HCT116 (cell line): ENCODE data around the gene BTBD18. TPM values are rescaled to one million over a fixed set of nuclear protein-coding genes. Genes with fewer than 3 reads are reported as not detected.

Experiments
- ATAC-seq: fragments of 200-7000 bp; cut with Tn5 transposase; 2 replicates; pipeline ENCODE4 v1.9.1; 2020; ENCODE audit warnings: mild to moderate bottlenecking, moderate library complexity
- BruUV-seq: library from RNA; stranded (reverse); fragments of 400-500 nt; replicated peaks from 2 replicates; lab custom pipeline; 2021; lab: Mats Ljungman, UMichigan
- CTCF ChIA-PET: fragments of 300-600 bp; sonication (Branson Sonifier 250); formaldehyde crosslinking; loops from one replicate; lab custom pipeline; 2021; ENCODE audit warnings: antibody characterized with exemption; lab: Charles Lee
- POLR2A ChIA-PET: fragments of 300-600, 350-600 bp; sonication (Branson Sonifier 250); formaldehyde crosslinking; loops from one replicate; lab custom pipeline; 2021; ENCODE audit warnings: antibody characterized with exemption; lab: Charles Lee
- RAD21 ChIA-PET, 2 experiments: fragments of 300-600 bp; sonication (Branson Sonifier 250); formaldehyde crosslinking; loops; one replicate each; lab custom pipeline; 2023; ENCODE audit warnings: low total read pairs in 2 of 2; ENCODE audit not compliant: uncharacterized antibody in 2 of 2, unreplicated experiment in 2 of 2, low non-redundant PET in 1 of 2; lab: Charles Lee
- DNase-seq: peaks from one replicate; pipeline ENCODE4 v3.0.0-alpha.2; 2010; ENCODE audit warnings: low read depth, low spot score
- H2AFZ ChIP-seq: fragments of 200-600 bp; shearing (Covaris generic), sonication (generic); 2 replicates; pipeline ENCODE4 v1.6.1; 2017; ENCODE audit warnings: low read depth, mixed run types, mixed read lengths, antibody characterized with exemption, low read length; ENCODE audit not compliant: poor library complexity, severe bottlenecking
- H3K27ac ChIP-seq: 2 replicates; pipeline ENCODE4 v1.5.1; 2012; ENCODE audit warnings: low read depth, low read length
- H3K27me3 ChIP-seq: fragments of 200-600 bp; sonication (generic); 2 replicates; pipeline ENCODE4 v1.6.1; 2016; ENCODE audit warnings: mixed run types, low read length, mixed read lengths; ENCODE audit not compliant: insufficient read depth
- H3K36me3 ChIP-seq, 2 experiments: fragments of 200-500 bp in 1 of 2; fragments of 200-600 bp in 1 of 2; sonication (Bioruptor generic) in 1 of 2; sonication (generic) in 1 of 2; 2 replicates each; pipeline versions ENCODE4 v1.5.1 to v1.6.1; 2014 to 2016; ENCODE audit warnings: low read length in 2 of 2, inconsistent platforms in 1 of 2, mixed read lengths in 1 of 2, mixed run types in 1 of 2; ENCODE audit not compliant: insufficient read depth in 2 of 2, control insufficient read depth in 1 of 2
- H3K4me1 ChIP-seq, 2 experiments: fragments of 200-600 bp in 1 of 2; sonication (generic) in 1 of 2; 2 replicates each; pipeline versions ENCODE4 v1.5.1 to v1.6.1; 2012 to 2017; ENCODE audit warnings: low read length in 2 of 2, inconsistent platforms in 1 of 2, mild to moderate bottlenecking in 1 of 2, mixed read lengths in 1 of 2, mixed run types in 1 of 2, moderate library complexity in 1 of 2; ENCODE audit not compliant: insufficient read depth in 2 of 2, control insufficient read depth in 1 of 2
- H3K4me2 ChIP-seq: fragments of 200-600 bp; sonication (generic); 2 replicates; pipeline ENCODE4 v1.6.1; 2017; ENCODE audit warnings: mixed run types, low read length, mixed read lengths
- H3K4me3 ChIP-seq, 2 experiments: fragments of 200-600 bp in 1 of 2; sonication (generic) in 1 of 2; replicated peaks in 1 of 2; 2 replicates each; pipeline ENCODE4 v1.5.1; 2011 to 2016; ENCODE audit warnings: low read length in 2 of 2, control low read depth in 1 of 2, low read depth in 1 of 2, mild to moderate bottlenecking in 1 of 2, mixed read lengths in 1 of 2, mixed run types in 1 of 2
- H3K79me2 ChIP-seq: fragments of 200-600 bp; sonication (generic); 2 replicates; pipeline ENCODE4 v1.6.1; 2017; ENCODE audit warnings: mild to moderate bottlenecking, mixed run types, low read length, moderate library complexity, mixed read lengths; ENCODE audit not compliant: insufficient read depth
- H3K9ac ChIP-seq: fragments of 200-600 bp; sonication (generic); 2 replicates; pipeline ENCODE4 v1.6.1; 2016; ENCODE audit warnings: low read length, mixed read lengths
- H3K9me2 ChIP-seq: fragments of 200-600 bp; sonication (generic), shearing (Covaris generic); 2 replicates; pipeline ENCODE4 v1.6.1; 2017; ENCODE audit warnings: mixed run types, mild to moderate bottlenecking, moderate library complexity; ENCODE audit not compliant: insufficient read depth
- H3K9me3 ChIP-seq, 2 experiments: fragments of 200-500 bp in 1 of 2; fragments of 200-600 bp in 1 of 2; sonication (Bioruptor generic) in 1 of 2; sonication (generic) in 1 of 2; 2 replicates each; pipeline ENCODE4 v1.6.1; 2014 to 2017; ENCODE audit warnings: low read length in 2 of 2, mixed read lengths in 2 of 2, inconsistent platforms in 1 of 2, low read depth in 1 of 2, mild to moderate bottlenecking in 1 of 2, mixed run types in 1 of 2, moderate library complexity in 1 of 2; ENCODE audit not compliant: control insufficient read depth in 1 of 2, insufficient read depth in 1 of 2
- H4K20me1 ChIP-seq: fragments of 200-600 bp; sonication (generic), shearing (Covaris generic); 2 replicates; pipeline ENCODE4 v1.6.1; 2017; ENCODE audit warnings: mixed run types, mild to moderate bottlenecking, moderate library complexity; ENCODE audit not compliant: insufficient read depth
- CBX3 ChIP-seq: IDR thresholded peaks from 2 replicates; pipeline ENCODE4 v1.6.1; 2012; ENCODE audit warnings: low read depth
- CEBPB ChIP-seq: IDR thresholded peaks from 2 replicates; pipeline ENCODE4 v1.6.1; 2012; ENCODE audit warnings: low read depth
- EZH2 ChIP-seq: fragments of 200-600 bp; sonication (generic); IDR thresholded peaks from 2 replicates; pipeline ENCODE4 v1.6.1; 2017; ENCODE audit warnings: antibody characterized with exemption, mixed run types
- EZH2phosphoT487 ChIP-seq: fragments of 200-600 bp; IDR thresholded peaks from 2 replicates; pipeline ENCODE4 v1.6.1; 2018; ENCODE audit warnings: antibody characterized with exemption, borderline replicate concordance
- FOSL1 ChIP-seq: IDR thresholded peaks from 2 replicates; pipeline ENCODE4 v1.6.1; 2012; ENCODE audit warnings: low read depth
- JUND ChIP-seq: IDR thresholded peaks from 2 replicates; pipeline ENCODE4 v1.6.1; 2012
- POLR2A ChIP-seq: IDR thresholded peaks from 2 replicates; pipeline ENCODE4 v1.7.0; 2011; ENCODE audit warnings: borderline replicate concordance; ENCODE audit not compliant: insufficient read depth, insufficient read length; ENCODE audit errors: extremely low read depth
- POLR2AphosphoS5 ChIP-seq: IDR thresholded peaks from 2 replicates; pipeline ENCODE4 v1.6.1; 2011; ENCODE audit warnings: mild to moderate bottlenecking, low read depth, low read length, moderate library complexity
- ZNF274 ChIP-seq: fragments of 200-500 bp; sonication (Bioruptor generic); IDR thresholded peaks from 2 replicates; pipeline ENCODE4 v1.6.1; 2014; ENCODE audit warnings: mild to moderate bottlenecking, low read depth, low read length, inconsistent platforms
- intact Hi-C: fragments of 100-400 bp; cut with micrococcal nuclease; formaldehyde crosslinking; loops from 2 replicates; pipeline ENCODE4 v1.10.0; 2022
- total RNA-seq: library from RNA; stranded (reverse); gene quantifications from one replicate; pipeline ENCODE4 v1.2.1, GENCODE V29; 2021; ENCODE audit not compliant: unreplicated experiment
- TF ChIP-seq, protein P1 (sequence below): IDR thresholded peaks from 2 replicates; pipeline ENCODE4 v1.6.1; 2012; ENCODE audit warnings: low read depth
- TF ChIP-seq, protein P2 (sequence below): IDR thresholded peaks from 2 replicates; pipeline ENCODE4 v1.6.1; 2011; ENCODE audit warnings: mild to moderate bottlenecking, low read length, moderate library complexity; ENCODE audit not compliant: insufficient replicate concordance; ENCODE audit errors: extremely low read depth
- TF ChIP-seq, protein P3 (sequence below): IDR thresholded peaks from 2 replicates; pipeline ENCODE4 v1.6.1; 2012

The BTBD18 gene
- total RNA-seq, 1 experiment from 2014 or later, result not detected

DNA sequence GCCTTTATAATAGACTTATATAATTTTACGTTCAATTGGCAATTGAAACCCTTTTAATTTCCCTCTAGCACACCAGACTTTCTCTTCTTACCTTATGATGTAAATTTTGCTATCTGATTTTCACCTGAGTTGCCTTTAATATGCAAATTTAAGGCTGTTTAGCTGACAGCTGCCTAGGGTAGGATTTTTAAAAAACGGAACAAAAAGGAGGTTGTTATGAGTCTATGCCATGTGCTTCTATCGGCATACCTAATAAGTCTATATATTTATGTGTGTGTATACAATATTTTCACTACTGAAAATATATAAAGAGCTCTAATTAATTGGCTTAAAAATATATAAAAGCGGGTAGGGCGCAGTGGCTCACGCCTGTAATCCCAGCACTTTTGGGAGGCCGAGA is 22.1 kb downstream of the BTBD18 start (continued):
- TF ChIP-seq, protein P1, sequence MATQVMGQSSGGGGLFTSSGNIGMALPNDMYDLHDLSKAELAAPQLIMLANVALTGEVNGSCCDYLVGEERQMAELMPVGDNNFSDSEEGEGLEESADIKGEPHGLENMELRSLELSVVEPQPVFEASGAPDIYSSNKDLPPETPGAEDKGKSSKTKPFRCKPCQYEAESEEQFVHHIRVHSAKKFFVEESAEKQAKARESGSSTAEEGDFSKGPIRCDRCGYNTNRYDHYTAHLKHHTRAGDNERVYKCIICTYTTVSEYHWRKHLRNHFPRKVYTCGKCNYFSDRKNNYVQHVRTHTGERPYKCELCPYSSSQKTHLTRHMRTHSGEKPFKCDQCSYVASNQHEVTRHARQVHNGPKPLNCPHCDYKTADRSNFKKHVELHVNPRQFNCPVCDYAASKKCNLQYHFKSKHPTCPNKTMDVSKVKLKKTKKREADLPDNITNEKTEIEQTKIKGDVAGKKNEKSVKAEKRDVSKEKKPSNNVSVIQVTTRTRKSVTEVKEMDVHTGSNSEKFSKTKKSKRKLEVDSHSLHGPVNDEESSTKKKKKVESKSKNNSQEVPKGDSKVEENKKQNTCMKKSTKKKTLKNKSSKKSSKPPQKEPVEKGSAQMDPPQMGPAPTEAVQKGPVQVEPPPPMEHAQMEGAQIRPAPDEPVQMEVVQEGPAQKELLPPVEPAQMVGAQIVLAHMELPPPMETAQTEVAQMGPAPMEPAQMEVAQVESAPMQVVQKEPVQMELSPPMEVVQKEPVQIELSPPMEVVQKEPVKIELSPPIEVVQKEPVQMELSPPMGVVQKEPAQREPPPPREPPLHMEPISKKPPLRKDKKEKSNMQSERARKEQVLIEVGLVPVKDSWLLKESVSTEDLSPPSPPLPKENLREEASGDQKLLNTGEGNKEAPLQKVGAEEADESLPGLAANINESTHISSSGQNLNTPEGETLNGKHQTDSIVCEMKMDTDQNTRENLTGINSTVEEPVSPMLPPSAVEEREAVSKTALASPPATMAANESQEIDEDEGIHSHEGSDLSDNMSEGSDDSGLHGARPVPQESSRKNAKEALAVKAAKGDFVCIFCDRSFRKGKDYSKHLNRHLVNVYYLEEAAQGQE, result no peak
- no peak for TF ChIP-seq POLR2A
- TF ChIP-seq CEBPB, result no peak
- no peak for TF ChIP-seq POLR2AphosphoS5
- TF ChIP-seq ZNF274, result no peak
- TF ChIP-seq JUND, result no peak
- TF ChIP-seq FOSL1, result no peak
- TF ChIP-seq CBX3, result no peak

DNA sequence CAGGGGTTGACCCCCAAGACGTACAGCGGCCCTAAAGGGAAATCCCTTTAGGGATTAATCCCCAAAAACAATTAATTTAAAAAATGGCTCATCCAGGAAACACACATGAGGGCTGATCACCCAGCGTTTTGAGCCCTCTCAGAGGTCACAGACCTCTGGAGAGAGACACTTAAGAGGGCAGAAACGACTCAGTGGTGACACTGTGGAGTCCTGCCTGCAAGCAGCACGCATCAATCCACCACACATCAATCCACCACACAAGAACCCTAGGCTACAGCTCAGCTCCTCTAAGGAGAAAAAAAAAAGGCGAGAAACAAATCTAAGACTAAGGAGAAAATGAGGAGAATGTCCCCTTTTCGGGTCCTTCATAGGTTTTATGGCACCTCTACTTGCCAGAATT is 22.8 kb downstream of the BTBD18 start:
- DNase-seq (no peak), ATAC-seq (no peak)
- POLR2A ChIA-PET, result interaction anchor here (1.3 kb wide), 1 partner anchor 17 kb away, joined by 3 read pairs; the partner anchor contains the start of genes MED19 and TMX2
- H3K4me2 ChIP-seq, result no peak overlapping the region
- H3K79me2 ChIP-seq, result peaks cover 100% of the 10 kb centered on the region
- CTCF ChIA-PET, result no interaction called here
- no peak overlapping the region for H3K27ac ChIP-seq
- H4K20me1 ChIP-seq, result peaks cover 9% of the 10 kb centered on the region; the same call in 1 of the 2 replicates
- TF ChIP-seq, protein P2, sequence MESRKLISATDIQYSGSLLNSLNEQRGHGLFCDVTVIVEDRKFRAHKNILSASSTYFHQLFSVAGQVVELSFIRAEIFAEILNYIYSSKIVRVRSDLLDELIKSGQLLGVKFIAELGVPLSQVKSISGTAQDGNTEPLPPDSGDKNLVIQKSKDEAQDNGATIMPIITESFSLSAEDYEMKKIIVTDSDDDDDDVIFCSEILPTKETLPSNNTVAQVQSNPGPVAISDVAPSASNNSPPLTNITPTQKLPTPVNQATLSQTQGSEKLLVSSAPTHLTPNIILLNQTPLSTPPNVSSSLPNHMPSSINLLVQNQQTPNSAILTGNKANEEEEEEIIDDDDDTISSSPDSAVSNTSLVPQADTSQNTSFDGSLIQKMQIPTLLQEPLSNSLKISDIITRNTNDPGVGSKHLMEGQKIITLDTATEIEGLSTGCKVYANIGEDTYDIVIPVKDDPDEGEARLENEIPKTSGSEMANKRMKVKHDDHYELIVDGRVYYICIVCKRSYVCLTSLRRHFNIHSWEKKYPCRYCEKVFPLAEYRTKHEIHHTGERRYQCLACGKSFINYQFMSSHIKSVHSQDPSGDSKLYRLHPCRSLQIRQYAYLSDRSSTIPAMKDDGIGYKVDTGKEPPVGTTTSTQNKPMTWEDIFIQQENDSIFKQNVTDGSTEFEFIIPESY, result no peak
- TF ChIP-seq EZH2phosphoT487 (no peak), EZH2 (no peak), POLR2A (no peak), JUND (no peak)
- TF ChIP-seq, protein P3, sequence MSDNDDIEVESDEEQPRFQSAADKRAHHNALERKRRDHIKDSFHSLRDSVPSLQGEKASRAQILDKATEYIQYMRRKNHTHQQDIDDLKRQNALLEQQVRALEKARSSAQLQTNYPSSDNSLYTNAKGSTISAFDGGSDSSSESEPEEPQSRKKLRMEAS, result no peak
- no peak overlapping the region for H3K4me3 ChIP-seq
- H3K36me3 ChIP-seq, result peaks cover 0 to 10% of the 10 kb centered on the region in 2 experiments; a peak in 1 of 4 replicates
- no TSS peak for BruUV-seq
- no peak overlapping the region for H3K9ac ChIP-seq
- H3K9me2 ChIP-seq, result no peaks in the 10 kb centered on the region
- H2AFZ ChIP-seq, result no peak overlapping the region
- intact Hi-C loops, result no loop called here
- H3K4me1 ChIP-seq, result peaks cover 23 to 30% of the 10 kb centered on the region in 2 experiments
- RAD21 ChIA-PET, result no interaction called here
- no peaks in the 10 kb centered on the region for H3K27me3 ChIP-seq
- H3K9me3 ChIP-seq, result no peaks in the 10 kb centered on the region
